ENCODE results near the gene FBXO10.
A peak's percentile ranks its signal among the peaks of the same experiment; 100 is the strongest.
"Not testable (repeated sequence)": the region's sequence is repeated elsewhere in the genome, so short reads cannot be mapped to it uniquely, and the experiment has no call there.

Gene FBXO10

GRCh38 chr9:37575921-37576721 lies at the start of gene FBXO10:
Gene FBXO10, minus strand, starts transcription at chr9:37576380. Its CDS starts 34,612 bp downstream, at chr9:37541768.
- peak in 53 of 56 donors; percentile 5 to 81 (median 62) for DNase-seq

- DNase-seq, result no peak
Observed at GRCh38 chr9:37625758-37626147, 49.6 kb upstream of the FBXO10 start.

GRCh38 chr9:37625036-37625757 lies 49.0 kb upstream of the FBXO10 start:
- no peak for DNase-seq

GRCh38 chr9:37624073-37624472 lies 47.9 kb upstream of the FBXO10 start:
- DNase-seq, result no peak

GRCh38 chr9:37623267-37623666 lies 47.1 kb upstream of the FBXO10 start:
- no peak for DNase-seq

GRCh38 chr9:37622462-37622861 lies 46.3 kb upstream of the FBXO10 start:
- no peak for DNase-seq

- no peak for DNase-seq
Observed at GRCh38 chr9:37621273-37622121, 45.3 kb upstream of the FBXO10 start.

GRCh38 chr9:37620396-37620795 lies 44.2 kb upstream of the FBXO10 start:
- no peak for DNase-seq

GRCh38 chr9:37619806-37620205 lies 43.6 kb upstream of the FBXO10 start:
- DNase-seq, result no peak

GRCh38 chr9:37618817-37619216 lies 42.6 kb upstream of the FBXO10 start:
- no peak for DNase-seq

- DNase-seq, result no peak
Observed at GRCh38 chr9:37617832-37618231, 41.7 kb upstream of the FBXO10 start.

- no peak for DNase-seq
Observed at GRCh38 chr9:37617161-37617560, 41.0 kb upstream of the FBXO10 start.

- no peak for DNase-seq
Observed at GRCh38 chr9:37611961-37612360, 35.8 kb upstream of the FBXO10 start.

GRCh38 chr9:37611014-37611413 lies 34.8 kb upstream of the FBXO10 start:
- DNase-seq, result no peak

- DNase-seq, result no peak
Observed at GRCh38 chr9:37609735-37610397, 33.7 kb upstream of the FBXO10 start.

GRCh38 chr9:37608250-37608649 lies 32.1 kb upstream of the FBXO10 start:
- no peak for DNase-seq

- DNase-seq, result peak in 3 of 56 donors; percentile 2 to 22 (median 13)
Observed at GRCh38 chr9:37604296-37604695, 28.1 kb upstream of the FBXO10 start.

GRCh38 chr9:37602817-37603216 lies 26.6 kb upstream of the FBXO10 start:
- no peak for DNase-seq

- not testable (repeated sequence) for DNase-seq
Observed at GRCh38 chr9:37602061-37602460, 25.9 kb upstream of the FBXO10 start.

- no peak for DNase-seq
Observed at GRCh38 chr9:37596504-37596903, 20.3 kb upstream of the FBXO10 start.

- DNase-seq, result no peak
Observed at GRCh38 chr9:37593883-37594448, 17.8 kb upstream of the FBXO10 start.

Data from nucleus accumbens (tissue), 56 donors.